Muscle of back (tissue), 11 donors: ENCODE data around the gene KCNJ5. TPM values are rescaled to one million over a fixed set of nuclear protein-coding genes. Genes with fewer than 3 reads are reported as not detected.
A peak's percentile ranks its signal among the peaks of the same experiment; 100 is the strongest.

Source experiments
- DNase-seq, 3 donors: peaks; one replicate each; pipeline versions ENCODE4 v3.0.0 to v3.0.0-alpha.2; 2013
- polyA plus RNA-seq, 10 donors: library from polyadenylated mRNA; unstranded; fragments of 120-200 nt; gene quantifications; one replicate each; pipeline ENCODE4 v1.2.1, GENCODE V29; 2013; ENCODE audit not compliant: insufficient read length in 10 of 10

KCNJ5 gene
- polyA plus RNA-seq, 10 donors, result 0.45 to 2.8 (median 0.66) TPM

- DNase-seq, result no peak
These were observed 22.1 kb upstream of the KCNJ5 start for GRCh38 chr11:128868841-128869671.

GRCh38 chr11:128871168-128871610 lies 20.0 kb upstream of the KCNJ5 start:
- no peak for DNase-seq

GRCh38 chr11:128872094-128872493 lies 19.1 kb upstream of the KCNJ5 start:
- no peak for DNase-seq

DNA sequence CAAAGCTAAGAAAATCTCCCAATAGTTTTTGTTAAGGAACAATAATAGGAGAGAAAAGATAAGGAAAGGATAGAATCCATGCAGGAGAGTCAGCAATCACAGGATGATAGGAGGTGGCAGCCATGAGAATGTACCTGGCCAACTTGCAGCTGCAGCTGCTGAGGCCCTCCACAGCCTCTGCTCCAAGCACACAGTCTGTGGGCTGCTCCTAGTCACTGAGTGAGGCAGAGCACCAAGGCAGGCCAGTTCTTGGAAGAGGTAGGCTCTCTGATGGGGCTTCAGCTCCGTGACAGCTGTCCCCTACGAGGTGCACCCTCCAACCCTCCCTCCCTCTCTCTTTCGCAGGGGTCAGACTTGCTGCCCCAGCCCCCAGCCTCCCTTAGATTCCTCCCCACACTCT lies 18.6 kb upstream of the KCNJ5 start:
- no peak for DNase-seq

GRCh38 chr11:128874427-128874826 lies 16.7 kb upstream of the KCNJ5 start:
- peak in 2 of 3 donors; percentile 52 to 70 for DNase-seq

- no peak for DNase-seq
These were observed 15.0 kb upstream of the KCNJ5 start for GRCh38 chr11:128876133-128876650.

DNA sequence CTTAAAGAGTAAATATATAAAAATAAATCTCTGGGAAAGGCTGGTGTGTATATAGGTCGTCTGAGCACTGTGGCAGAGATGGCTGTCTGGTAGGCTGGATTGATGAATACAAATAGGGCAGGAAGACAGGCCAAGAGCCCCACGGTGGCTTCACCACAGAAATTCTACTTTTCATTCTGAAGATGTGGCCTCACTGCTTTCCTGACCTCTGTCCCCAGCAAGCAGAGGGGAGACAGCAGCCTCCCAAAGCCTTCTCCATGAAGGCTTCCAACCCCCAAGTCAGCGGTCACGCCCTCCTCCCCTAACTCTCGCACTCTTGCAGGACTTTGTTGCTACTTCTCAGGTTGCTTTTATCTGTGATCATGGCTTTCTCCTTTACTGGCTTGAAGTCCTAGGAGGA lies 13.4 kb upstream of the KCNJ5 start:
- no peak for DNase-seq

GRCh38 chr11:128878455-128878854 lies 12.7 kb upstream of the KCNJ5 start:
- no peak for DNase-seq

DNA sequence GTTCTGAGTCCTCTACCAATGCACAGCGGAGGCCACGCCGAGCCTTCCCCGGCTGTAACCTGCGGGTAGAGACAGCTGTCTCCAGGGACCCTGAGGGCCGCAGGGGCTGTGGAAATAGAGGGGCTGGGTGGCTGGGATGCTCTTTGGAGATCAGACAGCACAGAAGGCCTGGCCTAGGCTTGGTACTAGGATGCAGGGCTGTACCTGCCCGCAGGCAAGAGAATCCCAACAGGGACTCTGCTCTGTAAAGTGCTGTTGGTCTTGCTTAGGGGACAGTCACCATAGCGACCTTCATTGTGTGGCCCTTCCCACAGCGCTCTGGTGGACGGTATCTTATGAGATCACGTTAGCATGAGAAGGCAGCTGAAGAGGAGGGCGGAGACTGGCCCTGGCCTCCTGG lies 11.3 kb upstream of the KCNJ5 start:
- no peak for DNase-seq

GRCh38 chr11:128881221-128881620 lies 9.9 kb upstream of the KCNJ5 start:
- no peak for DNase-seq

GRCh38 chr11:128882451-128882850 lies 8.7 kb upstream of the KCNJ5 start:
- DNase-seq, result no peak

GRCh38 chr11:128884054-128884453 lies 7.1 kb upstream of the KCNJ5 start:
- no peak for DNase-seq

DNA sequence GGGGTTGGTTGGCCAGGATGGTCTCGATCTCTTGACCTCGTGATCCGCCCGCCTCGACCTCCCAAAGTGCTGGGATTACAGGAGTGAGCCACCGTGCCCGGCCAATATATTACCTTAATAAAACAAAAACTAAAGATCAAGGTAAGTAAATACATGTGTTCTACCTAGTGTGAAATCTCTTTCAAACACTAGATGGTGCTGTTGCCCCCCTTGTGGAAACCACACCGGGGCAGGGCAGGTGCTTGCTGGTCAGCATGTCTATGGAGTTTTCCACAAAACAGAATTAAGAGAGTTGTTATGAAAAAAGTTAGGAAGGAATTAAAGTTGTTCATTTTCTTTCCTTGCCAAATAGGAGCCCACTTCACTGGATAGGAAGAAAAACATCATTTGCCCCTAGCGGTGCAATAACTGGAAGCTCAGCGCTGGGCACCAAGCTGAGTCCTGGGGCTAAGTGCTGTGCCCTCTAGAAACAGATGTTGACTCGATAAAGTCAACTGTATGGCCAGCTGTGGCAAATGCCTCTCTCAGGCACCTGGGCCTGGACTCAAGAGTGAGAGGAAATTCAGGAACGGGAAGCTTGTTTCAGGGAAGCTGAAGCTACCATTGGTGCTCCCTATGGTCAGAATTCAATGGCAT lies 6.3 kb upstream of the KCNJ5 start:
- peak; percentile 55 to 77 (median 66) for DNase-seq

DNA sequence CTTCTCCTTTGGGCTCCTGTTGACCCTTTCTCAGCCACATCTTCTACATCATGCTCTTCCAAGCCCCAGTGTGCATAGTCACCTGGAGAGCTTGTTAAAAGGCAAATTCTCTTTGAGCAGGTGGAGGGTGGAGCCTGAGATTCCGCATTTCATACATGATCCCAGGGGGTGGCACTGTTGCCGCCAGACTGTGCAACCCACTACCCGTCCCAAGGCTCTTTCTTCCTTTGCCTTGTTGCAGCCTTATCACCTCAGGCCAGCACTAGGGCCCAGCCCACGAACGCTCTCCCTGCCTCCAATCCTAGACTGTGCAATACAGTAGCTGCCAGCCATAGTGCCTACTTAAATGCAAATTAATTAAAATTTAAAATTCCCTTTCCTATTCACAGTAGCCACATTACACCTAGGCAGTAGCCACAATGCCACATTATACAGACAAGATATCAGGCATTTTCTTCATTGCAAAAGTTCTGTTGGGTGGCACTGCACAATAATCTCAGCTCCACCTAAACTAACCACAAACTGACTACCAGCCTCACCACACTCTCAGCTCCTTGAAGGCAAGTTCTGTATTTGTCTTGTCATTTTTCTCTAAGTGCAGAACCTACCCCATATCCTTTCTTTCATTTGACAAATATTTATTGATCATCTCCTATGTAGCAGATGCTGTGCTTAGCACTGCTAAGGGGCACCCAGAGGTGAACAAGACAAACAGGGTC lies 4.6 kb upstream of the KCNJ5 start:
- no peak for DNase-seq

DNA sequence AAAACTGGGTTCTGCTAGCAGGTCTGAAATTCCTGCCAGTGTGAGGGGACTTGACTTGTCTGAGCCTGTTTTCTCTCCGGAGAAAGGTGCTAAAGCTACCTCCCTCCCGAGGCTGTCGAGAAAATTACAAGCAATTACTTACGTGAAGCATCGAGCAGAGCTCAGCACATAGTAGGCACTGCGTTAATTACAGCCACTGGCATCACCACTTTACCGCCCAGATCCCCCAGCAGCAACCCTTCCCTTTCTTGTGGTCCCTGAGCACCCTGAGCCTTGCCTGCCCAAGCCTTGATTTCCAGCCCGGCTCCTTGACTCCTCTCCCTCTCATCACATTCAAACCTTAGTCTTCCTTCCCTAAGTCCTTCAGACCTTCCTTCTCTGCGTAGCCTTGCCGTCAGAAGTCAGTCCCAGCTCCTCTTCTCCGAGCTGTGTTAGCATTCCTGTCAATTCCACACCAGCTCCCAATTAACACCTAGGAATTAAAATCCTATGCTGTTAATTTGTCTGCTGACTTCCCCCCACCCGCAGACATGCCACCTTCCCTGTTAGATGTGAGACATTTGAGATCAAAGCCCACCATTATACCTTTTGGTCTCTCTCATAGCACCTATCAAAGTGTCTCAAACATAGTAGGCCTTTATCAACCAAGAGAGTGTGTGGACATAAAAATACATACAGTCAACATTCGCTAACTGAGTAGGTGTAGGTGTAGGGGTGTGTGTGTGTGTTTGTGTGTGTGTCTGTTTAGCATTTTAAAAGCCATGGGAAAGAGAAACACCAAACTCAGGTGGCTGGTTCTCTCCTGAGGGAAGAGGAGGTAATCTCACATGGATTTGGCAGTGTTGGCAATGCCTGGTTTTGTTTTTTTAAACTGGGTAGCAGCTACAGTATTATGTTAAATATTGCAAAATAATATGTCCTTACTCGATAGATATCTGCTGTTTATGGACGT lies 2.8 kb upstream of the KCNJ5 start:
- DNase-seq, result no peak

DNA sequence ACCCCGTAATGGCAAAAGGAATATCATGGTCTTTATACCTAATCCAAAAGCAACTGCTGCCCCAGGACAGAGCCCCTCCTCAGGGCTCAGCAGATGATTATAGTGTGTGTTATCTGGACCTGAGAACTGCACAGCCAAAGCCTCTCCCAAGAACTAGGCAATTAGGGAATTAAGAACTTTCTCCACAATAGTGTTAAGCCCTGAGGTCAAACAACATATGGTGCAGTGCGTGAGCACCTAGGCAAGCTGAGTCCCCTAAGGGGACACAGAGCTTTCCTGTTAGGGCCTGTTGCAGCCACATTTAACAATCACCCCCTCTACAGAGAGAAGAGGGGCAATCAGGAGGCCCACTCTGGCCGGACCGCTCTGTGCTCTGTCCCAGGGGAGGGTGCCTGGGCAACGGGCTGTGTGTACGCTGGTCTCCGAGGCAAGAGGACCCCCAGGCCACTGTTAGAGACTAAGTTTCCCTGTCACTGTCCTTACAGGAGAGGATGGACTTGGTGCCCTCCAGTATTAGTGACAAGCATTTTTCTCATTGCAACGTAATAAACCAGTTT lies 1.4 kb upstream of the KCNJ5 start:
- DNase-seq, result no peak

DNA sequence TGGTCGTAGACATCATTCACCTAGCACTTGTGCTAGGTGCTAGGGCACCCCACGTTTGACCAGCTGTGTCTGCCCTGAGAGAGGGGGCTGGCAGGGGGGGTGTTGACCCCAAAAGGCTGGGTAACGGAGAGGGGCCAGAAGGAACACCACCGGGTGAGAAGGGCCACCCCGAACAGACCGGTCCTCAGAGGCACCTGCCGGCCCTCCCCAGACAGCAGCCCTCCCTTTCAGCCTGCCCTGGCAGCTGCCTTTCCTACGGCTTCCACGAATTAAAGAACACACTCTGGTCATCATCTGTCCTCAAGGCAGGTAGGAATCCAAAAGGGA lies 977 bp upstream of the KCNJ5 start:
- no peak for DNase-seq

GRCh38 chr11:128891913-128892398 lies 800 bp downstream of the KCNJ5 start:
- DNase-seq, result no peak

DNA sequence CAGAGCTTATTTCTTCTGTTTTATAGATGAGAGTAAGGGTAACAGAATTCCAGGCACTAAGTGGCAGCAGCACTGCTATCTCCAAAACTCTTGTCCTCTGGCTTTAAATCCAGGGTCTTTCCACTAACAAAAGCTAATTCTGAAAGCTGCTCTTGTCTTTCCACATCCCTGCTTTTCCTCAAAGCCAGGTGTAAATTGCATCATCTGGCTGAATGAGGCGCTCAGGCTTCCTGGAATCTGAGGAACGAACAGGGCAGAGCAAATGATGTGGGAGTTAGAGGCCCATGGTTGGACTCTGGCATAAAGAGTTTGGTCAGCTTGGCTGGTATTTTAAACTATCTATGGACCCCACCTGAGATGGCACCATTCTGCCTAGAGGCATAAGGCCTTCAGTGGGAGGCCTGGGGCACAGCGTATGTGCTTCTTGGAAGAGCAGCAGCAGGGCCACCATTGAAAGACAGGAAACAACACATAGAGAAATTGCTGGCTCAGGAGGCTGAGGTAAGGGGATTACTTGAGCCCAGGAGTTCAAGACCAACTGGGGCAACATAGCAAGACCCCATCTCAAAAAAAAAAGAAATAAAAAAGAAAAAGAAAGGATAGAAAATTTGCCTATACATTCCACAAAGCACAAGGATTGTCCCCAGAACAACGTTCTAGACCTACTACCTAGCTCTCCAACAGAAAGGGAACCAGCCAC lies 1.9 kb downstream of the KCNJ5 start:
- DNase-seq, result no peak

GRCh38 chr11:128893578-128894285 lies 2.6 kb downstream of the KCNJ5 start:
- no peak for DNase-seq
